ENCODE results near the gene SPN.
"Not testable (repeated sequence)": the region's sequence is repeated elsewhere in the genome, so short reads cannot be mapped to it uniquely, and the experiment has no call there.

Gene SPN

GRCh38 chr16:29699324-29700219 is 36.5 kb downstream of the SPN start:
- H3K4me3 ChIP-seq (replicated peaks; ENCODE audit: low read depth, low read length), result no peak overlapping the region
- TF ChIP-seq CTCF (IDR thresholded peaks at IDR 0.05; ENCODE audit: low read depth, low read length, missing control alignments), result no peak

GRCh38 chr16:29700253-29700987 is 37.4 kb downstream of the SPN start:
- peak; percentile 73 for DNase-seq (ENCODE audit: extremely low read depth, low read depth)
- peak; percentile 89 for TF ChIP-seq CTCF (IDR thresholded peaks at IDR 0.05; ENCODE audit: low read depth, low read length, missing control alignments)
- no peak overlapping the region for H3K4me3 ChIP-seq (replicated peaks; ENCODE audit: low read depth, low read length)

More at GRCh38 chr16:29699324-29700219, 36.5 kb downstream of the SPN start:
- no peak for DNase-seq (ENCODE audit: extremely low read depth, low read depth)

GRCh38 chr16:29701214-29701555 is 38.1 kb downstream of the SPN start:
- H3K4me3 ChIP-seq (replicated peaks; ENCODE audit: low read depth, low read length), result no peak overlapping the region
- TF ChIP-seq CTCF (IDR thresholded peaks at IDR 0.05; ENCODE audit: low read depth, low read length, missing control alignments), result no peak
- DNase-seq (ENCODE audit: extremely low read depth, low read depth), result no peak

- TF ChIP-seq CTCF (IDR thresholded peaks at IDR 0.05; ENCODE audit: low read depth, low read length, missing control alignments), result no peak
- H3K4me3 ChIP-seq (replicated peaks; ENCODE audit: low read depth, low read length), result no peak overlapping the region
- no peak for DNase-seq (ENCODE audit: extremely low read depth, low read depth)
Observed at GRCh38 chr16:29702269-29702668, 39.2 kb downstream of the SPN start.

- no peak overlapping the region for H3K4me3 ChIP-seq (replicated peaks; ENCODE audit: low read depth, low read length)
- TF ChIP-seq CTCF (IDR thresholded peaks at IDR 0.05; ENCODE audit: low read depth, low read length, missing control alignments), result no peak
- no peak for DNase-seq (ENCODE audit: extremely low read depth, low read depth)
Observed at GRCh38 chr16:29705030-29705429, 42.0 kb downstream of the SPN start.

- H3K4me3 ChIP-seq (replicated peaks; ENCODE audit: low read depth, low read length); DNase-seq (ENCODE audit: extremely low read depth, low read depth): not testable (repeated sequence)
Observed at GRCh38 chr16:29707160-29707559, 44.1 kb downstream of the SPN start.

GRCh38 chr16:29708917-29709600 is 46.0 kb downstream of the SPN start:
- no peak overlapping the region for H3K4me3 ChIP-seq (replicated peaks; ENCODE audit: low read depth, low read length)
- TF ChIP-seq CTCF (IDR thresholded peaks at IDR 0.05; ENCODE audit: low read depth, low read length, missing control alignments), result no peak
- DNase-seq (ENCODE audit: extremely low read depth, low read depth), result no peak

- DNase-seq (ENCODE audit: extremely low read depth, low read depth); H3K4me3 ChIP-seq (replicated peaks; ENCODE audit: low read depth, low read length): not testable (repeated sequence)
Observed at GRCh38 chr16:29709657-29710056, 46.6 kb downstream of the SPN start.
